ENCODE results near the gene SERTAD3.
"Not testable (repeated sequence)": the region's sequence is repeated elsewhere in the genome, so short reads cannot be mapped to it uniquely, and the experiment has no call there.

SERTAD3 gene

DNA sequence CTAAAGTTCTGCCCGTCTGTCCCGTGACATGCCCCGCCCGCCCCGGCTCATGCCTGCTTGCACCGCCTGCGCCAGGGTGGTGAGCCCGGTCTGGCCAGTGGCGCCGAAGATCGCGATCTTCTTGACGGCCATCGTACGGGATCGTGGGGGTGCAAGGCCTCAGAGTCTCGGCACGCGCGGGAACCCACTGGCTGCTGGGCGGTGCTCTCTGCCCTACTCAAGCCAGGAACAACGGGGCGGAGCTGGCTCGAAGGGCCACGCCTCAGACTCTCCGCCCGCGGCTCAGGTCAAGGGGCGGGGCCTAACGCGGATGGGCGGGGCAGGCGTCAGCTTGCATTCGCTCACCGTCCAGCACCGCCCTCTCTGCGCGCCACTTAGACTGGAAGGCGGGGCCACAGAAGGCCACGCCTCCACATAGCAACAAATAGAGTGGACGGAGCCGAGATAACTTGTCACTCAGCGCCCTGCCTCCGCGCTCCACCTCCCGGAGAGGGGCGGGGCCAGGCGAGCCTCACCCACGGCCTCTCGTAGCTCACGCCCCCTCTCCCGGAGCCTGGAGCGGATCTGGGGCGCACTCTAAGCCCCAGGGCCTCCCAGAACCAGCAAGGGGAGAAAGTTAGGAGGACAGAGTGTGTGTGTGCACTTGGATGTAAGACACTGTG lies 21.6 kb upstream of the SERTAD3 start, which contains the start of gene BLVRB:
BLVRB (minus strand) TSS at position 189 of the 662 bp plus-strand sequence; CDS start at position 132, 57 bp downstream.
- POLR2A ChIA-PET (ENCODE audit: low non-redundant PET), result interaction anchor here (0.5 to 1.0 kb wide), 2 partner anchors 45 to 188 kb away, joined by 3 read pairs; no protein-coding TSS in a partner anchor
- peak; percentile 97 for DNase-seq (ENCODE audit: low spot score)
- TF ChIP-seq, protein P1, sequence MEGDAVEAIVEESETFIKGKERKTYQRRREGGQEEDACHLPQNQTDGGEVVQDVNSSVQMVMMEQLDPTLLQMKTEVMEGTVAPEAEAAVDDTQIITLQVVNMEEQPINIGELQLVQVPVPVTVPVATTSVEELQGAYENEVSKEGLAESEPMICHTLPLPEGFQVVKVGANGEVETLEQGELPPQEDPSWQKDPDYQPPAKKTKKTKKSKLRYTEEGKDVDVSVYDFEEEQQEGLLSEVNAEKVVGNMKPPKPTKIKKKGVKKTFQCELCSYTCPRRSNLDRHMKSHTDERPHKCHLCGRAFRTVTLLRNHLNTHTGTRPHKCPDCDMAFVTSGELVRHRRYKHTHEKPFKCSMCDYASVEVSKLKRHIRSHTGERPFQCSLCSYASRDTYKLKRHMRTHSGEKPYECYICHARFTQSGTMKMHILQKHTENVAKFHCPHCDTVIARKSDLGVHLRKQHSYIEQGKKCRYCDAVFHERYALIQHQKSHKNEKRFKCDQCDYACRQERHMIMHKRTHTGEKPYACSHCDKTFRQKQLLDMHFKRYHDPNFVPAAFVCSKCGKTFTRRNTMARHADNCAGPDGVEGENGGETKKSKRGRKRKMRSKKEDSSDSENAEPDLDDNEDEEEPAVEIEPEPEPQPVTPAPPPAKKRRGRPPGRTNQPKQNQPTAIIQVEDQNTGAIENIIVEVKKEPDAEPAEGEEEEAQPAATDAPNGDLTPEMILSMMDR (conservative IDR thresholded peaks at IDR 0.05; ENCODE audit: low read depth), result no peak
- peak within 1 kb of the TSS; percentile 85 for H3K27ac ChIP-seq
- CTCF ChIA-PET, result interaction anchor here (0.5 to 1.2 kb wide), 5 partner anchors 16 to 160 kb away, joined by 3 to 4 read pairs (median 3); no protein-coding TSS in a partner anchor

DNA sequence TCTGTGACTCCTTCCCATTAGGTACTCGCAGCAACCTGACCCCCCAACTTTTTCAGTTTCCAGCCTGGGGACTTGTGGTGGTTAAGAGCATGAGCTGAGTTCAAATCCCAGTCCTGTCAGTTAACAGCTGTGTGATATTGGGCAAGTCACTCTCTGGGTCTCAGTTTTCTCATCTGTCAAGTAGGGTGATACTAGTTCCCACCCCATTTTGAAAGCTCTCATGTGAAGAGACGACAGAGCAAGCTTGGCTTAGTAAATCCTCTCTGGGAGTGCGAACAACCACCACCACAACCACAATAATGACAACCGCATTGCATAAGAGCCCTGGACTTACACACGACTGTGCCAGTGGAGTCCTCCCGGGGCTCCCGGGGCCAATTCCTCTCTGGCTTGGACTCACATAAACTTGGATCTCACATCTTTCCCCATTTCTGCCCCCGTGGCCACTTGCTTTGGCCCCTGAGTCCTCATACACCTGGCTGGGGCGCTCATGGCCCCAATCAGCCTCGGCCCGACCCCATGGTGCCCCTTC lies 21.0 kb upstream of the SERTAD3 start:
- CTCF ChIA-PET, result interaction anchor here (0.5 to 1.7 kb wide), 8 partner anchors 12 to 160 kb away, joined by 3 to 10 read pairs (median 4); no protein-coding TSS in a partner anchor
- peak overlapping the region; percentile 85 for H3K27ac ChIP-seq
- TF ChIP-seq, protein P1 (conservative IDR thresholded peaks at IDR 0.05; ENCODE audit: low read depth), result no peak
- POLR2A ChIA-PET (ENCODE audit: low non-redundant PET), result interaction anchor here (1.2 kb wide), 1 partner anchor 22 kb away, joined by 3 read pairs; no protein-coding TSS in a partner anchor
- DNase-seq (ENCODE audit: low spot score), result no peak

DNA sequence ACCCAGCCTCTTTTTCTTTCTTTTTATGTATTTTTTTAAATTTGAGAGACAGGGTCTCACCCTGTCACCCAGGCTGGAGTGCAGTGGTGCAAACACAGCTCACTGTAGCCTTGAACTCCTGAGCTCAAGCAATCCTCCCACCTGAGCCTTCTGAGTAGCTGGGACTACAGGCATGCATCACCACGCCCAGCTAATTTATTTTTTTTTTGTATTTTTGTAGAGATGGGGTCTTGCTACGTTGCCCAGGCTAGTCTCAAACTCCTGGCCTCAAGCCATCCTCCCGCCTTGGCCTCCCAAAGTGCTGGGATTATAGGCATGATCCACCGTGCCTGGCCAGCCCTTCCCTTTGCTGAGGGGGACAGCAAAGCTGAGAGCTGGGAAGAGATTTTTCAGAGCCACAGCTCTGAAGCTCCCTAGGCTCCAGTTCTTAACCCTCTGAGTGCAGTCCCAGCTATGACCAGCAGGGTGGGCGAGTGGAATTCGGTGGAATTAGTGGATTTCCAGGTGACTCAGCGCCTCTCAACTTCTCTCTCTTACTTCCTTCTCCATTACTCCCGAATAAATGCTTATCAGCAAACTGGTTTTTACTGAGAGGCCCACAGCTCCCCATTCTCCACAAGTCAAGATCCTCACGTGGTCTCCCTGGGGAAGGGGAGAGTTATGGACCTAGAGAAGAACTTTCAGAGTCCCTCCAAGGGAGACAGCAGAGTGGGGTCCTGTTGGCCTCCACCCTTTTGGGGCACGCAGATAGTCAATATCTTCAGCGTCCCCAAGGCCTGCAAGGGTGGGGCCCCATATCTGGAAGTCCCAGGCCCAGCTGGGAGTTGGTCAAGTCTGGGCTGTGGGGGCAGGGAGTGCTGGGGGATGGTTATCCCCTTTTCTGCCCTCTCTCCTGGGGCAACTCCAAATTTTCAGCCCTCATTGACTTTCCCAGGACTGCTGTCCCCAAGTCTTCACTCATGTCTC lies 20.2 kb upstream of the SERTAD3 start:
- CTCF ChIA-PET, result interaction anchor here (0.5 to 1.9 kb wide), 10 partner anchors 13 to 138 kb away, joined by 3 to 10 read pairs (median 4); partner anchors contain the start of gene LTBP4
- POLR2A ChIA-PET (ENCODE audit: low non-redundant PET), result interaction anchor here (1.2 kb wide), 1 partner anchor 21 kb away, joined by 3 read pairs; no protein-coding TSS in a partner anchor
- peak overlapping the region; percentile 85 for H3K27ac ChIP-seq
- TF ChIP-seq, protein P1 (conservative IDR thresholded peaks at IDR 0.05; ENCODE audit: low read depth), result peak; percentile 78
- DNase-seq (ENCODE audit: low spot score), result peak; percentile 67

DNA sequence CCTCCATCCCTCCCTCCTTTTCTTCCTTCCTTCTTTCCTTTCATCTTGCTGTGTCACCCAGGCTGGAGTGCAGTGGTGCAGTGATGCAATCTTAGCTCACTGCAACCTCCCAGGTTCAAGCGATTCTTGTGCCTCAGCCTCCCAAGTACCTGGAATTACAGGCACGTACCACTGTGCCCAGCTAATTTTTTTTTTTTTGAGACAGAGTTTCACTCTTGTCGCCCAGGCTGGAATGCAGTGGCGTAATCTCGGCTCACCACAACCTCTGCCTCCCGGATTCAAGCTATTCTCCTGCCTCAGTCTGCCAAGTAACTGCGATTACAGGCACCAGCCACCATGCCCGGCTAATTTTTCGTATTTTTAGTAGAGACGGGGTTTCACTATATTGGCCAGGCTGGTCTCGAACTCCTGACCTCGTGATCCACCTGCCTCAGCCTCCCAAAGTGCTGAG lies 19.5 kb upstream of the SERTAD3 start:
- ChIA-PET POLR2A (ENCODE audit: low non-redundant PET) (interaction anchor here (1.1 kb wide), 1 partner anchor 20 kb away, joined by 4 read pairs; no protein-coding TSS in a partner anchor), CTCF (interaction anchor here (0.5 to 1.9 kb wide), 6 partner anchors 13 to 139 kb away, joined by 3 to 10 read pairs (median 6); partner anchors contain the start of gene LTBP4)
- DNase-seq (ENCODE audit: low spot score), result not testable (repeated sequence)
- H3K27ac ChIP-seq, result peak overlapping the region; percentile 85

DNA sequence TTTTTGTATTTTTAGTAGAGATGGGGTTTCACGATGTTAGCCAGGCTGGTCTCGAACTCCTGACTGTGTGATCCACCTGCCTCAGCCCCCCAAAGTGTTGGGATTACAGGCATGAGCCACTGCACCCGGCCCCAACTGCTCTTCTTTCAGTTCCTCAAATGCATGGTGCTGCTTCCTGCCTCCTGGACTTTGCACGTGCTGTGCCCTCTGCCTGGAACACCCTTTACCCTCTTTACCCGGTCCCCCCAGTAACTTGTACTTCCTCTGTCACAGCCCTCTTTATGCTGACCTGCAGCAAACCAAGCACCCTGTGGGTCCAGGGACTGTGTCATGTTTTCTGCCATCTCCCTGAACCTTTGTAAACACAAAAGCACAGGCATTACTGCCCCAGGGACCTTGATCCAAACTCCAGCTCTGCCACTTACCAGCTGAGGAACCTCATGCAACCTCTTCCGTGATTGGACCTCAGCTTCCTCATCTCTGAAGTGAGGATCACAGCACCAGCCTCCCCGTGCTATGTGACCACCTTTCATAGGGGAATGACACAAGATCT lies 17.6 kb upstream of the SERTAD3 start:
- CTCF ChIA-PET, result no interaction called here

DNA sequence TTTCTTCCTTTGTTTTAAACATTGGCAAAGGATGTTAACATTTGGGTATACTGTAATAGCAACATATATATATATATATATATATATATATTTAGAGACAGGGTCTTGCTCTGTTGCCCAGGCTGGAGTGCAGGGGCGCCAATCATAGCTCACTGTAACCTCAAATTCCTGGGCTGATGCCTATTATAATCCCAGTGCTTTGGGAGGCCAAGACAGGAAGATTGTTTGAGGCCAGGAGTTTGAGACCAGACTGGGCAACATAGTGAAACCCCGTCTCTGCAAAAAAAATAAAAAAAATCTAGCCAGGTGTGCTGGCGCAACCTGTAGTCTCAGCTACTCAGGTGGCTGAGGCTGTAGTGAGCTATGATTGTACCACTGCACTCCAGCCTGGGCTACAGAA lies 16.1 kb upstream of the SERTAD3 start:
- TF ChIP-seq, protein P1 (conservative IDR thresholded peaks at IDR 0.05; ENCODE audit: low read depth), result no peak
- no peak for DNase-seq (ENCODE audit: low spot score)
- CTCF ChIA-PET, result no interaction called here
- POLR2A ChIA-PET (ENCODE audit: low non-redundant PET), result no interaction called here
- peak overlapping the region; percentile 43; the same call in 1 of the 2 replicates for H3K27ac ChIP-seq

More for the DNA sequence above, 17.6 kb upstream of the SERTAD3 start:
- no peak for DNase-seq (ENCODE audit: low spot score)
- TF ChIP-seq, protein P1 (conservative IDR thresholded peaks at IDR 0.05; ENCODE audit: low read depth), result no peak
- POLR2A ChIA-PET (ENCODE audit: low non-redundant PET), result no interaction called here
- H3K27ac ChIP-seq, result peak overlapping the region; percentile 43
